Upper lobe of left lung (tissue), 6 donors: ENCODE results near the gene ASB18. TPM values are rescaled to one million over a fixed set of nuclear protein-coding genes. Genes with fewer than 3 reads are reported as not detected.

Source experiments
- ATAC-seq, 2 donors: fragments of 200-7000 bp; cut with Tn5 transposase; one replicate each; pipeline ENCODE4 v1.9.1; 2022; ENCODE audit warnings: mild to moderate bottlenecking in 2 of 2, moderate library complexity in 2 of 2; ENCODE audit not compliant: low FRiP score in 2 of 2
- DNase-seq, 2 donors: peaks; one replicate each; pipeline ENCODE4 v3.0.0-alpha.2; 2019 to 2020
- H3K27ac ChIP-seq, 4 donors: fragments of 200-600 bp; sonication (generic); one replicate each; pipeline ENCODE4 v1.5.1; 2016 to 2019
- H3K27me3 ChIP-seq, 4 donors: fragments of 200-600 bp; sonication (generic); one replicate each; pipeline ENCODE4 v1.5.1; 2017 to 2019
- H3K36me3 ChIP-seq, 4 donors: fragments of 200-600 bp; sonication (generic); one replicate each; pipeline ENCODE4 v1.5.1; 2016 to 2019
- H3K4me1 ChIP-seq, 4 donors: fragments of 200-600 bp; sonication (generic); one replicate each; pipeline ENCODE4 v1.5.1; 2018 to 2019
- H3K4me3 ChIP-seq, 4 donors: fragments of 200-600 bp; sonication (generic); one replicate each; pipeline ENCODE4 v1.5.1; 2017 to 2019; ENCODE audit warnings: mild to moderate bottlenecking in 2 of 4, moderate library complexity in 1 of 4
- H3K9me3 ChIP-seq, 4 donors: fragments of 200-600 bp; sonication (generic); one replicate each; pipeline ENCODE4 v1.5.1; 2018 to 2019
- CTCF ChIP-seq, 6 experiments: fragments of 450-650 bp in 4 of 6; fragments of 200-600 bp in 2 of 6; sonication (generic) in 2 of 6; IDR thresholded peaks; one replicate each; pipeline ENCODE4 v1.5.1; 2016 to 2019; ENCODE audit warnings: antibody characterized with exemption in 6 of 6
- EP300 ChIP-seq, 4 donors: sonication (generic); formaldehyde crosslinking; IDR thresholded peaks; one replicate each; pipeline ENCODE4 v1.5.1; 2017; ENCODE audit warnings: antibody characterized with exemption in 4 of 4, control low read depth in 2 of 4
- POLR2A ChIP-seq, 4 donors: fragments of 450-650 bp; IDR thresholded peaks; one replicate each; pipeline ENCODE4 v1.5.1; 2016 to 2017; ENCODE audit warnings: antibody characterized with exemption in 4 of 4, mild to moderate bottlenecking in 2 of 4
- POLR2AphosphoS5 ChIP-seq, 2 donors: sonication (generic); formaldehyde crosslinking; IDR thresholded peaks; one replicate each; pipeline ENCODE4 v1.5.1; 2017; ENCODE audit warnings: antibody characterized with exemption in 2 of 2
- WGBS, 2 donors: methylation state at CpG; one replicate each; pipeline ENCODE4 v1.1.5; 2017 to 2018; 5-methylcytosine and 5-hydroxymethylcytosine counted together
- total RNA-seq, 6 donors: library from RNA; depleted of rRNA in 4 of 6; stranded (reverse); fragments of >200 nt in 4 of 6; gene quantifications; one replicate each; pipeline versions ENCODE4 v1.1.0 to v1.2.1, GENCODE V29; 2016 to 2021
- donor health status: DM: no; HTN: no; CAD: no; lungs with moderate emphysema.
- donor health status: DM: no; HTN: yes; CAD: no; lungs with severe emphysema.

Gene ASB18
- total RNA-seq, 6 donors from 2014 or later = not detected

GRCh38 chr2:236307641-236308040 is 43.4 kb upstream of the ASB18 start:
- H3K4me3 ChIP-seq = no peak overlapping the region
- no peaks in the 10 kb centered on the region for H3K4me1 ChIP-seq
- H3K27me3 ChIP-seq = no peaks in the 10 kb centered on the region
- H3K27ac ChIP-seq = no peak overlapping the region
- no peak for TF ChIP-seq POLR2AphosphoS5 (IDR thresholded peaks at IDR 0.05)
- no peak for TF ChIP-seq POLR2A (IDR thresholded peaks at IDR 0.05)
- TF ChIP-seq EP300 (IDR thresholded peaks at IDR 0.05) = no peak
- no peak for TF ChIP-seq CTCF (IDR thresholded peaks at IDR 0.05)
- H3K36me3 ChIP-seq = no peaks in the 10 kb centered on the region
- DNase-seq = no peak
- WGBS, 2 donors = 85 to 86% methylated on average over 12 of the region's 12 CpGs
- H3K9me3 ChIP-seq = no peaks in the 10 kb centered on the region
- ATAC-seq = no peak

GRCh38 chr2:236306825-236307540 is 42.8 kb upstream of the ASB18 start:
- Histone ChIP-seq H3K9me3 (no peaks in the 10 kb centered on the region), H3K27me3 (no peaks in the 10 kb centered on the region), H3K4me3 (no peak overlapping the region), H3K4me1 (no peaks in the 10 kb centered on the region), H3K36me3 (no peaks in the 10 kb centered on the region), H3K27ac (no peak overlapping the region)
- ATAC-seq (no peak), DNase-seq (no peak)
- TF ChIP-seq EP300 (IDR thresholded peaks at IDR 0.05) = no peak
- no peak for TF ChIP-seq POLR2AphosphoS5 (IDR thresholded peaks at IDR 0.05)
- TF ChIP-seq POLR2A (IDR thresholded peaks at IDR 0.05) = no peak
- 82 to 86% methylated on average over 11 to 13 of the region's 13 CpGs for WGBS, 2 donors

- no peak for ATAC-seq
- Histone ChIP-seq H3K9me3 (no peaks in the 10 kb centered on the region), H3K27me3 (no peaks in the 10 kb centered on the region), H3K27ac (no peak overlapping the region), H3K4me3 (no peak overlapping the region), H3K4me1 (no peaks in the 10 kb centered on the region), H3K36me3 (no peaks in the 10 kb centered on the region)
- TF ChIP-seq EP300 (IDR thresholded peaks at IDR 0.05) (no peak), CTCF (IDR thresholded peaks at IDR 0.05) (no peak), POLR2A (IDR thresholded peaks at IDR 0.05) (no peak), POLR2AphosphoS5 (IDR thresholded peaks at IDR 0.05) (no peak)
- no peak for DNase-seq
- WGBS, 2 donors = 84 to 90% methylated on average over 6 of the region's 6 CpGs
Measured at GRCh38 chr2:236305964-236306605, 41.9 kb upstream of the ASB18 start.

GRCh38 chr2:236305531-236305930 is 41.3 kb upstream of the ASB18 start:
- Histone ChIP-seq H3K27ac (no peak overlapping the region), H3K36me3 (no peaks in the 10 kb centered on the region), H3K27me3 (no peaks in the 10 kb centered on the region), H3K4me3 (no peak overlapping the region), H3K4me1 (no peaks in the 10 kb centered on the region), H3K9me3 (no peaks in the 10 kb centered on the region)
- no peak for DNase-seq
- no peak for ATAC-seq
- WGBS, 2 donors = 92% methylated on average over 8 to 10 of the region's 10 CpGs
- no peak for TF ChIP-seq CTCF (IDR thresholded peaks at IDR 0.05)
- no peak for TF ChIP-seq POLR2AphosphoS5 (IDR thresholded peaks at IDR 0.05)
- no peak for TF ChIP-seq POLR2A (IDR thresholded peaks at IDR 0.05)
- no peak for TF ChIP-seq EP300 (IDR thresholded peaks at IDR 0.05)

- no peak overlapping the region for H3K27ac ChIP-seq
- ATAC-seq (no peak), DNase-seq (no peak)
- no peak for TF ChIP-seq CTCF (IDR thresholded peaks at IDR 0.05)
- TF ChIP-seq POLR2AphosphoS5 (IDR thresholded peaks at IDR 0.05) = no peak
- no peak for TF ChIP-seq POLR2A (IDR thresholded peaks at IDR 0.05)
- no peak for TF ChIP-seq EP300 (IDR thresholded peaks at IDR 0.05)
- H3K36me3 ChIP-seq = no peaks in the 10 kb centered on the region
- WGBS, 2 donors = 86 to 88% methylated on average over 2 of the region's 2 CpGs
- H3K27me3 ChIP-seq = no peaks in the 10 kb centered on the region
- H3K4me1 ChIP-seq = no peaks in the 10 kb centered on the region
- H3K4me3 ChIP-seq = no peak overlapping the region
- H3K9me3 ChIP-seq = no peaks in the 10 kb centered on the region
Measured at GRCh38 chr2:236303935-236304334, 39.7 kb upstream of the ASB18 start.
